Endometrial microvascular endothelial cells (primary cell): ENCODE data around the gene ADAMTS4. TPM values are rescaled to one million over a fixed set of nuclear protein-coding genes. Genes with fewer than 3 reads are reported as not detected.

Source experiments
- in situ Hi-C: cut with HindIII; loops from 2 replicates; pipeline ENCODE4 v1.10.0; 2017; ENCODE audit warnings: low sequenced_read_pairs, low pct_unique_long_range_greater_than_20kb; ENCODE audit errors: inconsistent ontology term
- total RNA-seq: library from RNA; depleted of rRNA; stranded (reverse); fragments of >200 nt; gene quantifications from one replicate; pipeline ENCODE4 v1.2.3, GENCODE V29; 2015; ENCODE audit errors: inconsistent ontology term

The ADAMTS4 gene
- total RNA-seq, 1 donor from 2014 or later, result 17.7 TPM

DNA sequence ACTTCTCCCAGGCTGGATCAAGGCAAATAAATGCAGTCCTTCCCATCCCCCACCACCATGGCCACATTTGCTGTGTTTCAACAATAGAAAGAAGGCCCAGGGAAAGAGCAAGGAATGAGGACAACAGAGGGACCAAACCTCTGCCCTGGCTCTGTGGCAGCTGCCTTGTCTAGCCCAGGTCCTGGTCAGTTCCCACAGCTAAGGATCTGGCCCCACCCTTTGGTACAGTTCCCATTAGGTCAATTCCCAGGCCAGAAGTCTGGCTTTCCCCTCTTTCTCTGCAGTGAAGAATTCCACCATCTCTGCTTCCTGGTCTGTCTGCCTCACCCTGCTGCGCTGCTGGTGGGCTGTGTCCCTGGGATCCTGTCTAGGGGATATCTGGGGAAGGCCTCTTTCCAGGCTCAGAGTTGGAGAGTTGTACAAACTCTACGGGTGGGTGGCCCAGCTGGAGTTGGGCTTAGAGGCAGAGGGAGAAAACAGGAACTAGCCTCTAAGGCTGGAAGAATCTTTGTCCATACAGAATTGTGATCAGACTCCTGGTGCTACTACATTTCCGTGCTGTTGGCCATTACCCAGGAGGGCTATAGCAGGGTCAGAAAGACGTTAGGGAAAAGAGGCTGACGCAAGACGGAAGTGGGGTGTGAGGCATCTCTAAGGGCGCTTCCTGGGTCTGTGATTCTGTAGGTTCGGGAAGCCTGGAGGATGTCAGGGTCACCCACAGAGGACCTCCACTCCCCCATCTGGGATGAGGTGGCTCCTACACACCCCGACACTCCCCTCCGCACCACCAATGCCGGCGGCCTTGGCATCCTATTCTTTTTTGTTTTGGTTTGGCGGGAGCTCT lies 2.4 kb upstream of the ADAMTS4 start:
- in situ Hi-C loops, result loop anchor here (25.0 kb wide), 1 partner anchor 161 kb away; the partner anchor contains the start of gene CFAP126

GRCh38 chr1:161200421-161200991 lies 1.7 kb upstream of the ADAMTS4 start:
- in situ Hi-C loops, result loop anchor here (25.0 kb wide), 1 partner anchor 162 kb away; the partner anchor contains the start of gene CFAP126

- in situ Hi-C loops, result loop anchor here (25.0 kb wide), 1 partner anchor 163 kb away; the partner anchor contains the start of gene CFAP126
Observed at GRCh38 chr1:161199506-161200139, 769 bp upstream of the ADAMTS4 start.

- in situ Hi-C loops, result no loop called here
Observed at GRCh38 chr1:161198194-161198896, 509 bp downstream of the ADAMTS4 start.

GRCh38 chr1:161197560-161198193 lies 1.2 kb downstream of the ADAMTS4 start:
- in situ Hi-C loops, result no loop called here

GRCh38 chr1:161196521-161197451 lies 2.1 kb downstream of the ADAMTS4 start:
- in situ Hi-C loops, result no loop called here

DNA sequence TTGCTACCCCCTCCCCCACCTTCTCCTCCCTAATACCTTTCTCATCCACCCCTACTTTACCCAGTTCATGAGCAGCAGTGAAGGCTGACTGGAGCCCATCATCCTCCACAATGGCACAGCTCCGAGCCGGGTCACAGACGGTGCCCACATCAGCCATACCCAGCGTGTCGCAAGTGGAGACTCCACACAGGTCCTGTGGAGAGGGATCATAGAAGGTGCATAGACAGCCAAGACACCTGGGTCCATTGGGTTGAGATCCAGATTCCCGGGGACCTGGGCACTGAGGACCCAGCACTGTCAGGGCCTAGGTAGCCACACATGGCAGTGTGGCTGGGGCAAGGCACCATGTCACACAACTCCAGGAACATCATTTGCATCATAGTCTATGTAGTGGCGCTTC lies 2.7 kb downstream of the ADAMTS4 start:
- in situ Hi-C loops, result no loop called here

DNA sequence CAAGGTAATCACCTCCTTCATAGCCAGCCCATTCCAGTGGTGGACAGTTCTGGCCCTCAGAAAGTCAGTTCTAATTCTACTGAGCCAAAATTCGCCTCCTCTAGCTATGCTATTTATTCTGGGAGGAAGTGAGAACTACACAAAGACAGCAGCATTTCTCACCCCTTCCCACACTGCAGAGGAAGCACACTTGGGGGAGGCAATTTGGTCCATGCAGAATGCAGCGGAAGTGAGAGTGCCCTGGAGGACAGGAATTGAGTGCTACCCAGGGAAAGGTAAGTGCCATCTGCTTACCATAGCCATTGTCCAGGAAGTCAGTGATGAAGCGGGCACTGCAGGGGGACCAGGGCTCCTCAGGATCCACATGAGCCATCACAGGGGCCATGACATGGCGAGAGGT lies 3.7 kb downstream of the ADAMTS4 start:
- in situ Hi-C loops, result no loop called here

DNA sequence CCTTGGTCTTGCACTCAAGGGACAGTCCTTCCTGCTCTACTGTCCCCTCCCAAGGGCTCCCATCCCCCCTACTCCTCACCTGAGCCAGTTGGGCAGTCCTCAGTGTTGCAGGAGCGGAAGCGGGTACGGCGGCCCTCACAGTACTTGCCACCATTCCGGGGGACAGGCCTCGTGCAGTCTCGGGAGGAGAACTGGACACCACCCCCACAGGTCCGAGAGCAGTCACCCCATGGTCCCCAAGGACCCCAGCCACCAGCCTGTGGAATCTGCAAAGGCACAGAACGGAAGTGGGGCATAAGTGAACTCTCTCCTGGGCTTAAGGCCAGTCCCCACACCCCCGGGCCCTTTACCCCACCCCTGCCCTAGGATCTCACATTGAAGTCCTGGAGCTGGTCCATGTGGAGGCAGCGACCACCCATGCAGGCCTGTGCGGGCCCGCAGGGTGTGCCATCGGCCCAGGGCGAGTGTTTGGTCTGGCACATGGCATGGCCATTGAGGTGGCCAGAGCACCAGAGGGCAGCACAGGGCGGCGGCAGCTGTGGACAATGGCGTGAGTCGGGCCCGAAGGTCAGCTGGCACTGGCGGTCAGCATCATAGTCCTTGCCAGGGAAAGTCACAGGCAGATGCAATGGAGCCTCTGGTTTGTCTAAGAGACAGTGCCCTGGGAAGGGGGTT lies 5.2 kb downstream of the ADAMTS4 start:
- in situ Hi-C loops, result no loop called here

DNA sequence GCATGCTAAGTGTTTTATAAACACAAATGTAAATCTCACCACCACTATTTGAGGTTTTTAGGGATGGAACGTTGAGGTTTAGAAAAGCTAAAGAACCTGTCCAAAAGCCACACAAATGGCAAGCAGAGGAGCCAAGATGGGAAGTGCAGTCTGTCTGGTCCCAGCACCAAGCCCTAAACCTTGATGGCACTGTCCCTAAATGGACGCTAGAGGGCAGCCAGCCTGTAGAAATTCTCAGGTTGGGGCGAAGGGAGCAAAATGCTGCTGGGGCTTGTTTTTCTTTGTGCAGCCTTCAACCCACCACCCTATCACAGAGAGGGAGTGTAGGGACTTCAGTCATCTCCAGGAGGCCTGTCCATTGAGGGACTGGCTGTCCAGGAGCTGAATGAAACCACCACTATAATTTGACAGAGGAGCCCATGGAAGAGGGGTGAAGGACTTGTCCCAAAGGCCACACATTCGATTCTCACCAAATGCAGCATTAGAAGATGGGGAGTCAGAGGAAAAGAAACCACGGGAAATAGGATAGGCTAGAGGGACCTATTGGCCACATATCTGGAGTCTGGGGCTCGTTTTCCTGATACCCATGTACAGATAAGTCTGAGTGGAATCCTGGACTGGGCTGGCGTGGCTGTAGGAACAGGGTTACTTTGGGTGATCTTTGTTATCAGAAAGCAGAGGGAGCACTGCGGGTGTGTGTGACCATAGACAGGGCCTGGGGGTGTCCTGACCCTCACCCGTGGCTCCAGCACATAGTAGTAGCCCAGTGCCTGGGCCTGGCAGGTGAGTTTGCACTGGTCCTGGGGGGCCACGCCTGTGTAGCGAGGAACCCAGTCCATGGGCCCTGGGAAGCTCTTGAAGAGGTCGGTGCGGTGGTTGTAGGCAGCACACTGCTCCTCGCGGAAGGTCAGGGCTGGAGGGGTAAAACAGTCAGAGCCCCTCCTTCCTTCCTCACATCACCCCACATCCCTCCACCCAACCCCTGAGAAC lies 6.1 kb downstream of the ADAMTS4 start:
- in situ Hi-C loops, result no loop called here

- in situ Hi-C loops, result no loop called here
Observed at GRCh38 chr1:161191971-161192370, 6.9 kb downstream of the ADAMTS4 start.

GRCh38 chr1:161190962-161191521 lies 7.8 kb downstream of the ADAMTS4 start:
- in situ Hi-C loops, result no loop called here

GRCh38 chr1:161189036-161189435 lies 9.8 kb downstream of the ADAMTS4 start:
- in situ Hi-C loops, result no loop called here

DNA sequence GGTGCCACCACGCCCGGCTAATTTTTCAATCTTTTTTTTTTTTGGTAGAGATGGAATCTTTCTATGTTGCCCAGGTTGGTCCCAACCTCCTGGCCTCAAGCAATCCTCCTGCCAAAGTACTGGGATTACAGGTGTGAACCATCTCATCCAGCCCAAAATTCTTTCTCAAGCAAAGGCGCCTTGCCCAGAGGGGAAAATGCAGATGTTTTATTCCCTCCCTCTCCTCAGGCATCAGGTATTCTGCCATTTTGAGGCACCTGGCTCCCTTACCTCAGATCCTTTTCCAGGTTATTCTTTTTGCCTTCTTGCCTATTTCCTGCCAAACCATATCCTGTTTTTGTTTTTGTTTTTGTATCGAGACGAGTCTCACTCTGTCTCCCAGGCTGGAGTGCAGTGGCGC lies 10.5 kb downstream of the ADAMTS4 start:
- in situ Hi-C loops, result no loop called here

- in situ Hi-C loops, result no loop called here
Observed at GRCh38 chr1:161187311-161187710, 11.5 kb downstream of the ADAMTS4 start.

DNA sequence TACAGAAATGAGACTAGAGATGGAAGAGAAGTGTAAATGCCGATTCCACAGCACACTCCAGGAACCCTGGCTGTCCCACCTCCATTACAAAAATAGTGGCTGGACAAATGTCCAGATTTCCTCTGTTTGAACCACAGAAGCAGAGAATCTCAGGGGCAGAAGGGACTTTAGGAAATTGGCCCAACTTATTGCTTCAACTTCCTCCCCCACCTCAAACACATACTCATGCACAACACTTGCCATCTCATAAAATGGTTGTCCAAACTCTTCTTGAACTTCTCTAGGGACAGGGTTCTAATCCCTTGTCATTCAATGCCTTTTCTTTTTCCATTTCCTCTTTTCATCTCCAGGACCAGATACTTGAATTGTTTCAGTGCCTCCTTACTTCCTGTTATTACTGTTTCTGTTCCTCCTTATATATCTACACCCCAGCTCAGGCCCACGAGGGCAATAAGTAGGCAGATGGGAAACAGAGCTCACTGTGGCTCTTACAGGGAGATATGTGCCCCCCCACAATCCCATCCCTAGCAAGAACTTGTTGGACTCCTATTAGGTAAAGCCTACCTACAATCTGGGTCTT lies 13.0 kb downstream of the ADAMTS4 start:
- in situ Hi-C loops, result no loop called here
